Progenitor cell of endocrine pancreas (in vitro differentiated cells): ENCODE data around the gene TBC1D4. TPM values are rescaled to one million over a fixed set of nuclear protein-coding genes. Genes with fewer than 3 reads are reported as not detected.
"Not testable (repeated sequence)": the region's sequence is repeated elsewhere in the genome, so short reads cannot be mapped to it uniquely, and the experiment has no call there.

ENCODE experiments used
- DNase-seq: peaks from one replicate; pipeline ENCODE4 v3.0.0; 2021; ENCODE audit warnings: low spot score; ENCODE audit not compliant: unreplicated experiment
- H3K27ac Mint-ChIP-seq: 2 replicates; pipeline ENCODE4 v1.8.0; 2021; ENCODE audit warnings: mild to moderate bottlenecking, moderate library complexity, mixed read lengths
- H3K27me3 Mint-ChIP-seq: 2 replicates; pipeline ENCODE4 v1.8.0; 2021; ENCODE audit warnings: mixed read lengths
- H3K36me3 Mint-ChIP-seq: 2 replicates; pipeline ENCODE4 v1.8.0; 2022; ENCODE audit warnings: mixed read lengths; ENCODE audit not compliant: insufficient read depth
- H3K4me1 Mint-ChIP-seq: 2 replicates; pipeline ENCODE4 v1.8.0; 2021; ENCODE audit warnings: low read depth, mixed read lengths
- H3K4me3 Mint-ChIP-seq: 2 replicates; pipeline ENCODE4 v1.8.0; 2021; ENCODE audit warnings: low read depth, mild to moderate bottlenecking, moderate library complexity, mixed read lengths
- H3K9me3 Mint-ChIP-seq: 2 replicates; pipeline ENCODE4 v1.8.0; 2021; ENCODE audit warnings: low read depth, mixed read lengths
- total RNA-seq: library from RNA; stranded (reverse); gene quantifications from 2 replicates; pipeline ENCODE4 v1.2.1, GENCODE V29; 2021
- TF ChIP-seq, protein P1 (sequence below): fragments of 200-600 bp; sonication (generic); IDR thresholded peaks from one replicate; pipeline ENCODE4 v1.5.0; 2021; ENCODE audit warnings: antibody characterized with exemption, mild to moderate bottlenecking; ENCODE audit not compliant: unreplicated experiment

The TBC1D4 gene
- total RNA-seq, 1 donor from 2014 or later = 13.7 TPM

DNA sequence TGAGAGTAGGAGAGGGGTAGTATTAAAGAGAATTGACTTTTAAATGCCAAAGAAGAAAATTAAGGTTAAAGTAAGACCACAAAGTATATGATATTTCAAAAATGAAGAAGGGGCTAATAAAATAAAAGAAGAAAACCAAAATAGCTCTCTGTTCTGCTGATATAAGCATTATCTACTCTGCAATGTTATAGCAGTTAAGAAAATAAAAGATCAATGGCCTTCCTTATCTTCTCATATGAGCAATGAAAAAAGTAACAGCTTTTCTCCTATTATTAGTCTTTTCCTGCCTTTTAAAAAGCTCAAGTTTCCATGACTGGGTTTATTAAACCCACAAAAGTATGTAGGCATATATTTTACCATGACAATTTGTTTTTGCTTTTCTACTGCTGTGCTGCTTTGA, 126.4 kb downstream of the TBC1D4 start:
- Mint-ChIP-seq H3K27ac (no peak overlapping the region), H3K36me3 (peaks cover 6% of the 10 kb centered on the region), H3K9me3 (no peaks in the 10 kb centered on the region), H3K4me3 (no peak overlapping the region), H3K4me1 (peaks cover 4% of the 10 kb centered on the region), H3K27me3 (no peaks in the 10 kb centered on the region)
- no peak for DNase-seq
- TF ChIP-seq, protein P1, sequence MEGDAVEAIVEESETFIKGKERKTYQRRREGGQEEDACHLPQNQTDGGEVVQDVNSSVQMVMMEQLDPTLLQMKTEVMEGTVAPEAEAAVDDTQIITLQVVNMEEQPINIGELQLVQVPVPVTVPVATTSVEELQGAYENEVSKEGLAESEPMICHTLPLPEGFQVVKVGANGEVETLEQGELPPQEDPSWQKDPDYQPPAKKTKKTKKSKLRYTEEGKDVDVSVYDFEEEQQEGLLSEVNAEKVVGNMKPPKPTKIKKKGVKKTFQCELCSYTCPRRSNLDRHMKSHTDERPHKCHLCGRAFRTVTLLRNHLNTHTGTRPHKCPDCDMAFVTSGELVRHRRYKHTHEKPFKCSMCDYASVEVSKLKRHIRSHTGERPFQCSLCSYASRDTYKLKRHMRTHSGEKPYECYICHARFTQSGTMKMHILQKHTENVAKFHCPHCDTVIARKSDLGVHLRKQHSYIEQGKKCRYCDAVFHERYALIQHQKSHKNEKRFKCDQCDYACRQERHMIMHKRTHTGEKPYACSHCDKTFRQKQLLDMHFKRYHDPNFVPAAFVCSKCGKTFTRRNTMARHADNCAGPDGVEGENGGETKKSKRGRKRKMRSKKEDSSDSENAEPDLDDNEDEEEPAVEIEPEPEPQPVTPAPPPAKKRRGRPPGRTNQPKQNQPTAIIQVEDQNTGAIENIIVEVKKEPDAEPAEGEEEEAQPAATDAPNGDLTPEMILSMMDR = no peak

DNA sequence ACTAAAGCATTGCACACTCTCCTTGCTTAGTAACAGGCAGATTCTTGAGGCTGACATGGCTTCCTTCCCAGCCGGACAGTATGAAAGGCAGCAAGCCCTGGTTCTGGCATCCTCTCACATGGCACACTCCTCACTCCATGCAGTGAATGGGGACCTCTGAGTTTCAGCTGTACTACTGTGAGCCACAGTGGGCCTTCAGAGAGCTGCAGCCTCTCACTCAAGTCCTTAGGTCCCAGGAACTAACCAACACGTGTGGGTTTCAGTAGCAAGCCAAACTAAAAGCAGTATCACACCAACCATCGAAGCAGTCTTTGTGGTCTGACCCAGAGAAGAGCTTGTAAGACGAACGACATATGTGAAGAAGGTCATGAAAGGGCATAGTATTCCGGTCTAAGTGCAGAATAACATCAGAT, 128.2 kb downstream of the TBC1D4 start:
- TF ChIP-seq, protein P1 = no peak
- no peak overlapping the region for H3K27ac Mint-ChIP-seq
- H3K27me3 Mint-ChIP-seq = no peaks in the 10 kb centered on the region
- no peak overlapping the region for H3K4me3 Mint-ChIP-seq
- no peak for DNase-seq
- no peaks in the 10 kb centered on the region for H3K9me3 Mint-ChIP-seq
- H3K4me1 Mint-ChIP-seq = peaks cover 6% of the 10 kb centered on the region
- peaks cover 6% of the 10 kb centered on the region for H3K36me3 Mint-ChIP-seq

DNA sequence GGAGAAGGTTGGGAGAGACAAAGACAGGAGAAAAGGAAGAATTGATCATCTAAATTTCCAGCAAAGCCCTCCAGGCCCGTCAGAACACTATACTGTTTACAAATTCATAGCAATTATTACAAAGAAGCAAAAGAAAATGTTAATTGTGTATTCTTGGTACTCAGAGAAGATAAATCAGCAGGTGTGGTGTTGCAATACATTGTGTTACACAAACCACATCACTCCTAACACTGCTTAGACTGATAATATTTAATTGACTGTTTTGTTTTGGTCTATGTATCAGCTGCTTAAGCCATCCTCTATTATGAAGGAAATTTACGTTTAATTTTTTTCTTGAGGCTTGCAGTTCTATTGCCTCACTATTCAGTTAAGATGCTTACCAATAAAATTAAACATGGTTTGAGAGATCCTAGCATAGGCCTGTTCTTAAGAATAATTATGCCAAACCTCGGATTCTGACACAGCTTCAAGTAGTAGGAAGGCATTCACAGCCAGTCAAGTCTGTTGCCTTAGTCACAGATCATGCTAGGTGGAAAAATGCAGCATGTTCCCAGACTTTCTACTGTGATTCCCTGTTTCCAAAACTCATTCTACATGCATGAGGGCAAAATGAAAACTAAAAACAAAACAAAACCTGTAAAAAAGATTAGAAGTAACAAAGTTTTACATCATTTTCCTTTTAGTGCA, 129.2 kb downstream of the TBC1D4 start:
- Mint-ChIP-seq H3K27ac (no peak overlapping the region), H3K27me3 (no peaks in the 10 kb centered on the region), H3K9me3 (no peaks in the 10 kb centered on the region), H3K4me1 (peaks cover 12% of the 10 kb centered on the region), H3K36me3 (peaks cover 6% of the 10 kb centered on the region), H3K4me3 (no peak overlapping the region)
- DNase-seq = no peak
- TF ChIP-seq, protein P1 = no peak

DNA sequence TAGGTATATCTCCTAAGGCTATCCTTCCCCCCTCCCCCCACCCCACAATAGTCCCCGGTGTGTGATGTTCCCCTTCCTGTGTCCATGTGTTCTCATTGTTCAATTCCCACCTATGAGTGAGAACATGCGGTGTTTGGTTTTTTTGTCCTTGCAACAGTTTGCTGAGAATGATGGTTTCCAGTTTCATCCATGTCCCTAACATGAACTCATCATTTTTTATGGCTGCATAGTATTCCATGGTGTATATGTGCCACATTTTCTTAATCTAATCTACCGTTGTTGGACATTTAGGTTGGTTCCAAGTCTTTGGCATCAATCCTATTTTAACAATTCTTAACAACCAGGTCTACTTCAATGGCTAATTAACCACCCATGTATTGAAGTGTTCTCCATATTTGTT, 130.4 kb downstream of the TBC1D4 start:
- not testable (repeated sequence) for H3K27ac Mint-ChIP-seq, H3K27me3 Mint-ChIP-seq, DNase-seq, H3K4me3 Mint-ChIP-seq, H3K36me3 Mint-ChIP-seq, H3K9me3 Mint-ChIP-seq
- H3K4me1 Mint-ChIP-seq = peaks cover 12% of the 10 kb centered on the region

DNA sequence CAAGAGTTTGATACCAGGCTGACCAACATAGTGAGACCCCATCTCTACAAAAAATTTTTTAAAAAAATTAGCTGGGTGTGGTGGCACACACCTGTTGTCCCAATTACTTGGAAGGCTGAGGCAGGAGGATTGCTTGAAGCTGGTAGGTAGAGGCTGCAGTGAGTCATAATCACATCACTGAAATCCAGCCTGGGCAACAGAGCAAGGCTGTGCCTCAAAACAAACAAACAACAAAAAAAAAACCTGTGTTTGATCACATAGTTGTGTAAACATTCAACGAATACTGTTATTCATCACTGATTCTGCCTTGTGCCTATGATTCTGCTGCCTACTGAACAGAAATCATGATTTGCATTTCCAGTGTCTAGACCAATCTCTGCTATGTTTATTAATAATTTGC, 134.0 kb downstream of the TBC1D4 start:
- Mint-ChIP-seq H3K4me1 (peaks cover 11% of the 10 kb centered on the region), H3K36me3 (peaks cover 5% of the 10 kb centered on the region), H3K4me3 (no peak overlapping the region), H3K27ac (no peak overlapping the region), H3K27me3 (no peaks in the 10 kb centered on the region), H3K9me3 (no peaks in the 10 kb centered on the region)
- TF ChIP-seq, protein P1 = no peak
- no peak for DNase-seq

DNA sequence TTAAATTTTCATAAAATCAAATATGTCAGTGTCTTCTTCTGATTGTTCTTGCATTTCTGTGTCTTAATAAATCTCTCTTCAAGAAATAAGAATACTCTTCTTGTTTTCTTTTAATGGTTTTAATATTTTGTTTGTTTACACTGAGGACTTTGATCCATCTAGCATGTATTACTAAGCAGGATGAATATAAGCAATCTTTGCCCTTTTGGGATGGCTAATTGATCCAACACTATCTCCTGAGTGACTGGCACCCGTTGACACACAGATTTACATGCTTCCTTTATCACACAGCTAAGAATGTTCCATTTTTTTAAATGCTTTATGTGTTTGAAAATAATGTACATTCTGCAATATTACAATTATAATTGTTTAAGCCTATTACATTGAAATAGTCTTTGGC, 134.5 kb downstream of the TBC1D4 start:
- Mint-ChIP-seq H3K4me3 (no peak overlapping the region), H3K27ac (no peak overlapping the region), H3K9me3 (no peaks in the 10 kb centered on the region), H3K4me1 (peaks cover 11% of the 10 kb centered on the region), H3K36me3 (peaks cover 5% of the 10 kb centered on the region), H3K27me3 (no peaks in the 10 kb centered on the region)
- no peak for DNase-seq
- TF ChIP-seq, protein P1 = no peak
